Measurements from ENCODE around the gene ZNF385B.

- no peak for TF ChIP-seq CTCF (conservative IDR thresholded peaks at IDR 0.05; ENCODE audit: low read length)
- TF ChIP-seq EZH2phosphoT487 (IDR thresholded peaks at IDR 0.05; ENCODE audit: borderline replicate concordance, low read depth, low read length), result no peak
Observed at GRCh38 chr2:179446476-179447141, 414.8 kb downstream of the ZNF385B start.

Measured in OCI-LY7 (cell line).